GM19025 (cell line): ENCODE data around the gene ARPC4.

Source experiments
- ATAC-seq: cut with Tn5 transposase; IDR thresholded peaks from one replicate; pipeline ENCODE4 v1.9.1; 2021; ENCODE audit warnings: mild to moderate bottlenecking, low read depth, moderate library complexity; ENCODE audit not compliant: unreplicated experiment

The ARPC4 gene

GRCh38 chr3:9792405-9793160, at the start of gene ARPC4, which contains the start of gene TADA3:
ARPC4 (plus strand) TSS chr3:9793082; CDS start chr3:9793122, 40 bp downstream.
TADA3 (minus strand) TSS chr3:9792473; CDS start chr3:9791466, 1,007 bp downstream.
- peak; percentile 78 for ATAC-seq

GRCh38 chr3:9743548-9743947, 49.3 kb upstream of the ARPC4 start:
- ATAC-seq: no peak

GRCh38 chr3:9744162-9744561, 48.7 kb upstream of the ARPC4 start:
- no peak for ATAC-seq

- no peak for ATAC-seq
These were observed 47.4 kb upstream of the ARPC4 start for GRCh38 chr3:9745521-9745920.

- no peak for ATAC-seq
These were observed 46.6 kb upstream of the ARPC4 start for GRCh38 chr3:9746330-9746729.

- ATAC-seq: no peak
These were observed 45.6 kb upstream of the ARPC4 start for GRCh38 chr3:9747267-9747666.

GRCh38 chr3:9748031-9748430, 44.9 kb upstream of the ARPC4 start:
- ATAC-seq: no peak

GRCh38 chr3:9749296-9749644, 43.6 kb upstream of the ARPC4 start:
- no peak for ATAC-seq

- peak; percentile 89 for ATAC-seq
These were observed 43.0 kb upstream of the ARPC4 start, which contains the start of gene OGG1 for GRCh38 chr3:9749645-9750555. OGG1 (plus strand) TSS chr3:9749952; CDS start chr3:9750287, 335 bp downstream.

GRCh38 chr3:9750556-9751411, 42.1 kb upstream of the ARPC4 start:
- no peak for ATAC-seq

- no peak for ATAC-seq
These were observed 38.2 kb upstream of the ARPC4 start for GRCh38 chr3:9754678-9755077.

GRCh38 chr3:9757427-9757826, 35.5 kb upstream of the ARPC4 start:
- ATAC-seq: no peak

- ATAC-seq: no peak
These were observed 31.9 kb upstream of the ARPC4 start for GRCh38 chr3:9760779-9761505.

- no peak for ATAC-seq
These were observed 31.0 kb upstream of the ARPC4 start for GRCh38 chr3:9761919-9762318.

- ATAC-seq: no peak
These were observed 30.0 kb upstream of the ARPC4 start for GRCh38 chr3:9762871-9763270.

- ATAC-seq: no peak
These were observed 27.0 kb upstream of the ARPC4 start for GRCh38 chr3:9765865-9766264.

- no peak for ATAC-seq
These were observed 25.5 kb upstream of the ARPC4 start for GRCh38 chr3:9767418-9767817.

- ATAC-seq: no peak
These were observed 24.6 kb upstream of the ARPC4 start for GRCh38 chr3:9768141-9768775.

- no peak for ATAC-seq
These were observed 23.9 kb upstream of the ARPC4 start for GRCh38 chr3:9769012-9769411.
